Gastroesophageal sphincter (tissue), 4 donors: ENCODE data around the gene PAFAH2. TPM values are rescaled to one million over a fixed set of nuclear protein-coding genes. Genes with fewer than 3 reads are reported as not detected.

Source experiments
- ATAC-seq: fragments of 150-250 bp; one replicate; pipeline ENCODE4 v1.9.1; 2016; ENCODE audit warnings: mild to moderate bottlenecking, moderate library complexity
- H3K27ac ChIP-seq, 4 donors: fragments of 200-600 bp; sonication (generic) in 3 of 4; 1 replicate in 3 of 4; 2 replicates in 1 of 4; pipeline ENCODE4 v1.5.1; 2016 to 2019
- H3K27me3 ChIP-seq: fragments of 200-600 bp; sonication (generic); one replicate; pipeline ENCODE4 v1.5.1; 2019
- H3K36me3 ChIP-seq, 2 donors: fragments of 200-600 bp; sonication (generic); one replicate each; pipeline ENCODE4 v1.5.1; 2019; ENCODE audit warnings: control low read depth in 1 of 2
- H3K4me1 ChIP-seq, 3 donors: fragments of 200-600 bp; sonication (generic); 1 replicate in 2 of 3; 2 replicates in 1 of 3; pipeline ENCODE4 v1.5.1; 2016 to 2019; ENCODE audit warnings: control low read depth in 2 of 3
- H3K4me3 ChIP-seq, 2 donors: fragments of 200-600 bp; sonication (generic); one replicate each; pipeline ENCODE4 v1.5.1; 2019; ENCODE audit warnings: mild to moderate bottlenecking in 1 of 2, moderate library complexity in 1 of 2
- H3K9me3 ChIP-seq, 3 donors: fragments of 200-600 bp; sonication (generic); one replicate each; pipeline ENCODE4 v1.5.1; 2017 to 2019; ENCODE audit warnings: control low read depth in 2 of 3
- EP300 ChIP-seq: sonication (generic); formaldehyde crosslinking; IDR thresholded peaks from one replicate; pipeline ENCODE4 v1.6.1; 2017; ENCODE audit warnings: antibody characterized with exemption, mild to moderate bottlenecking
- POLR2A ChIP-seq, 2 donors: fragments of 450-650 bp; IDR thresholded peaks; one replicate each; pipeline ENCODE4 v1.6.1; 2017; ENCODE audit warnings: antibody characterized with exemption in 2 of 2, mild to moderate bottlenecking in 2 of 2, moderate library complexity in 1 of 2
- POLR2AphosphoS5 ChIP-seq: sonication (generic); formaldehyde crosslinking; IDR thresholded peaks from one replicate; pipeline ENCODE4 v1.6.1; 2017; ENCODE audit warnings: antibody characterized with exemption
- WGBS, 2 donors: methylation state at CpG; one replicate each; pipeline ENCODE4 v1.1.5; 2018; ENCODE audit warnings: low coverage in 1 of 2; 5-methylcytosine and 5-hydroxymethylcytosine counted together
- total RNA-seq, 4 donors: library from RNA; depleted of rRNA; stranded (reverse); fragments of >200 nt; gene quantifications; one replicate each; pipeline ENCODE4 v1.1.0, GENCODE V29; 2016
- TF ChIP-seq, protein P1 (sequence below), 4 experiments: fragments of 200-600 bp in 2 of 4; fragments of 450-650 bp in 2 of 4; sonication (generic) in 1 of 4; IDR thresholded peaks; one replicate each; pipeline ENCODE4 v1.5.1; 2017 to 2019; ENCODE audit warnings: antibody characterized with exemption in 4 of 4, mild to moderate bottlenecking in 2 of 4, moderate library complexity in 2 of 4

Gene PAFAH2
- total RNA-seq, 4 donors from 2014 or later = 6.6 to 12.2 (median 8.5) TPM

DNA sequence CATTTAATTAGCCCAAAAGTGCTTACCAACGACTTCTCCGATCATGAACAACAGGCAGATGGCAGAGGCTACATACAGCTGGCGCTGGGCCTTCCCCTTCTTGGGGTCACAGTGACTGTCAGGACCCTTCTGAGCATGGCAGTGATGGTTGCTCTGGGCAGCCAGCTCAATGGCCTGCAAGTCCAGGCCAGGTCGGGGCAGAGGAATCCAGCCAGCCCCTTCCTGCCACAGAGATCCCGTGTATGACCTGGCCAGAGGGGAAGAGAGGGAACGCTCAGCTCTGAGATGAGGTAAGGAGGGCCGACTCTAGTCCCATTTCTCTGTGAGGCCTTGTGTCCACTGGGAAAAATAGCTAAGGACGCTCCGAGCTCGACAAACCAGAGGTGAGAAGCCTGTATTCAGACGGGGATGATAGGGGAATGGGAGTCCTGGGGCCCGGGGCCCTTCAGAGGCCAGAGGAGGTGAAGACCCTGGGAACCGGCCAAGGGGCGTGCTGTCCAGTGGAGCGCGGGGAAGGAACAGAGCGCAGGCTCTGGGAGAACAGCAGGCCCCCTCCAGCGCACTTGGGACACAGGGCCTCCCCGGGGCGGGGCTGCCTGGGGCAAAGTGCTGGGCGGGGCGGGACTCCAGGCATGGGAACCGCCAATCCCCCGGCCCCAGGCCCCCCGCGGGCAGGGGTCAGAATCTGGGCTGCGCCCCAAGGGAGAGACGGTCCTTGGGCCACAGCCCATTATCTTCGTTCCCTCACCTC is 47.3 kb upstream of the PAFAH2 start:
- 30 to 64% methylated on average over 3 to 9 of the region's 29 CpGs for WGBS, 2 donors
- TF ChIP-seq, protein P1, sequence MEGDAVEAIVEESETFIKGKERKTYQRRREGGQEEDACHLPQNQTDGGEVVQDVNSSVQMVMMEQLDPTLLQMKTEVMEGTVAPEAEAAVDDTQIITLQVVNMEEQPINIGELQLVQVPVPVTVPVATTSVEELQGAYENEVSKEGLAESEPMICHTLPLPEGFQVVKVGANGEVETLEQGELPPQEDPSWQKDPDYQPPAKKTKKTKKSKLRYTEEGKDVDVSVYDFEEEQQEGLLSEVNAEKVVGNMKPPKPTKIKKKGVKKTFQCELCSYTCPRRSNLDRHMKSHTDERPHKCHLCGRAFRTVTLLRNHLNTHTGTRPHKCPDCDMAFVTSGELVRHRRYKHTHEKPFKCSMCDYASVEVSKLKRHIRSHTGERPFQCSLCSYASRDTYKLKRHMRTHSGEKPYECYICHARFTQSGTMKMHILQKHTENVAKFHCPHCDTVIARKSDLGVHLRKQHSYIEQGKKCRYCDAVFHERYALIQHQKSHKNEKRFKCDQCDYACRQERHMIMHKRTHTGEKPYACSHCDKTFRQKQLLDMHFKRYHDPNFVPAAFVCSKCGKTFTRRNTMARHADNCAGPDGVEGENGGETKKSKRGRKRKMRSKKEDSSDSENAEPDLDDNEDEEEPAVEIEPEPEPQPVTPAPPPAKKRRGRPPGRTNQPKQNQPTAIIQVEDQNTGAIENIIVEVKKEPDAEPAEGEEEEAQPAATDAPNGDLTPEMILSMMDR (IDR thresholded peaks at IDR 0.05) = no peak
- no peak for TF ChIP-seq EP300
- no peak for TF ChIP-seq POLR2AphosphoS5
- no peak for TF ChIP-seq POLR2A (IDR thresholded peaks at IDR 0.05)
- Histone ChIP-seq H3K27me3 (peaks cover 97% of the 10 kb centered on the region), H3K27ac (no peak overlapping the region), H3K4me3 (peak overlapping the region in 1 of 2 donors; percentile 27), H3K36me3 (no peaks in the 10 kb centered on the region), H3K4me1 (peaks cover 0 to 15% (median 3%) of the 10 kb centered on the region in 3 donors), H3K9me3 (no peaks in the 10 kb centered on the region)
- no peak for ATAC-seq

DNA sequence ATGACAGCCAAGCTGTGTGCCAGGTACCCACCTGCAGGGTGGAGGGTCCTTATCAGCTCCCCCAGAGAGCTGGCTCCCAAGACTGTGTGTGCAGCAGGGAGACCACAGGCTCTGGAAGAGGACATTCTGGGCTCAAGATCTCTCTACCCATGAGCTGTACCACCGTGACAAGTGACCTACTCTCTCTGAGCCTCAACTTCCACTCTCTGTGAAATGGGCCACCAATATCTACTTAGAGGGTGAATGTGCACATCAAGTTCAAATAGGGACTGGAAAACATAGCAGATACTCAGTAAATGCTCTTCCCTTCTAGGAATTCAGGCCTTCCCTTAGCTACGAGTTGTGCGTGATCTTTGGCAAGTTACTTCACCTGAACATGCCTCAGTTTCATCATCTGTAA is 46.6 kb upstream of the PAFAH2 start:
- 83 to 87% methylated on average over 2 to 3 of the region's 3 CpGs for WGBS, 2 donors
- Histone ChIP-seq H3K4me1 (peaks cover 0 to 15% (median 3%) of the 10 kb centered on the region in 3 donors), H3K36me3 (no peaks in the 10 kb centered on the region), H3K4me3 (no peak overlapping the region), H3K9me3 (no peaks in the 10 kb centered on the region), H3K27me3 (peaks cover 98% of the 10 kb centered on the region), H3K27ac (no peak overlapping the region)
- ATAC-seq = no peak
- TF ChIP-seq POLR2AphosphoS5 = no peak
- TF ChIP-seq, protein P1 (IDR thresholded peaks at IDR 0.05) = no peak
- TF ChIP-seq POLR2A (IDR thresholded peaks at IDR 0.05) = no peak
- TF ChIP-seq EP300 = no peak

DNA sequence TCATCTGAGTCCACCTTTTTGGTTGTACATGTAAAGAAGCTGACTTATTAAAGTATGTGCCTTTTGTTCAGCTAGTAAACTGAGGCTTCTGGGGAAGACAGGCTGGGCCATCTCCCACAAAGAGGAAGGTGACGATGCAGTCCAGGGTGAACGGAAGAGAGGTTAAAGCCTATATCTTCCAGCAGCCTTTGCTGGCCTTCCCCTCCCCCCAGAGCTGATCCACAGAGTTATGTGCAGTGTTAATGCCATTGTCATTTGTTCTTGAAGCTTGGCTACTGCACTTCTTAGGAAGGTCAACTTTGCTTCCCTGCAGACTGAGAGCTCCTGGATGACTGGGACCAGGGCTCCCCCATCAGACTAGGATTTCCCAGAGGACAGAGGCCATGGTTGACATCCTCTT is 45.9 kb upstream of the PAFAH2 start:
- no peak for TF ChIP-seq POLR2A (IDR thresholded peaks at IDR 0.05)
- no peak for TF ChIP-seq EP300
- TF ChIP-seq POLR2AphosphoS5 = no peak
- TF ChIP-seq, protein P1 (IDR thresholded peaks at IDR 0.05) = no peak
- ATAC-seq = no peak
- WGBS, 2 donors = 77% methylated on average over 2 of the region's 2 CpGs; no CpG with 5 or more reads in 1 of the 2 donors
- H3K9me3 ChIP-seq = no peaks in the 10 kb centered on the region
- peaks cover 0 to 15% (median 3%) of the 10 kb centered on the region in 3 donors for H3K4me1 ChIP-seq
- no peak overlapping the region for H3K27ac ChIP-seq
- H3K27me3 ChIP-seq = peaks cover 92% of the 10 kb centered on the region
- no peak overlapping the region for H3K4me3 ChIP-seq
- H3K36me3 ChIP-seq = no peaks in the 10 kb centered on the region

DNA sequence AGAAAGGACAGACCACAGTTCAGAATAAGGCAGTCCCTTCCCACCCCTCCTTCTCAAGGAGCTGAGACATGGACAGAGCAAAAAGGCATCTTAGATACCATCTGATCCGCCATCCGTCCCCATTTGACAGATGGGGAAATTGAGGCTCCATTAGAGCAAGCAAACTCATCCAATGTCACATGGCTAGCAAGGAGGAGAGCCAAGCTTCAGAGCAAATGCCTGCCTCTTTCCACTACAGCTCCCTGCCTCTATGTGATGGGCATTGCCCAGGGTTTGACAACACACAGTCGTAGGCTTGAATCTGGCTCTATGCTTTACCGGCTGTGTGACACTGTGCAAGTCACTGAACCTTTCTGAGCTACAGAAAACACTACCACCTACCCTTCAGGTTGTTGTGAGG is 44.1 kb upstream of the PAFAH2 start:
- peaks cover 74% of the 10 kb centered on the region for H3K27me3 ChIP-seq
- H3K36me3 ChIP-seq = no peaks in the 10 kb centered on the region
- H3K9me3 ChIP-seq = no peaks in the 10 kb centered on the region
- ATAC-seq = no peak
- peaks cover 0 to 15% (median 3%) of the 10 kb centered on the region in 3 donors for H3K4me1 ChIP-seq
- 56 to 73% methylated on average over 4 of the region's 4 CpGs for WGBS, 2 donors
- no peak overlapping the region for H3K4me3 ChIP-seq
- no peak overlapping the region for H3K27ac ChIP-seq
- TF ChIP-seq POLR2A (IDR thresholded peaks at IDR 0.05) = no peak
- TF ChIP-seq EP300 = no peak
- TF ChIP-seq, protein P1 (IDR thresholded peaks at IDR 0.05) = no peak
- no peak for TF ChIP-seq POLR2AphosphoS5

DNA sequence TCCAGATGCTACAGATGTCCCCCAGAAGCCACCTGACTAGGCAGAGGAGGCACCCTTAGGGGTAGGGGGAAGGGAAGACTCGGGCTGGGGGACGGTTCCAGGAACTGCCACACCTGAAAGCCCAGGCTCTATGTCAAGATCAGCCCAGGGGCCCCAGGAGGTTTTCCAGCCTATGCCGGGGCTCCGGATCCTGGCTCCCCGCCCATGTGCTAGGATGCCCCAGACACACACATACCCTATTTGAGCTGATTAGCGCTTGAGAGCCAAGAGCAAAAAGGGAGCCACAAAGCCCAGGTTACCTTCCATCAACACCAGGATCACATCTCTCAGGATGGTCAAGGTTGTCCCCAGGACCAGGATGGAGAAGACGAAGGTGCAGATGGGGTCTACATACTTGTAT is 43.5 kb upstream of the PAFAH2 start:
- no peaks in the 10 kb centered on the region for H3K9me3 ChIP-seq
- no peak overlapping the region for H3K27ac ChIP-seq
- peaks cover 68% of the 10 kb centered on the region for H3K27me3 ChIP-seq
- peaks cover 0 to 15% (median 3%) of the 10 kb centered on the region in 3 donors for H3K4me1 ChIP-seq
- 93% methylated on average over 2 of the region's 7 CpGs; no CpG with 5 or more reads in 1 of the 2 donors for WGBS, 2 donors
- H3K4me3 ChIP-seq = no peak overlapping the region
- TF ChIP-seq EP300 (no peak), POLR2A (IDR thresholded peaks at IDR 0.05) (no peak), POLR2AphosphoS5 (no peak)
- TF ChIP-seq, protein P1 (IDR thresholded peaks at IDR 0.05) = no peak
- H3K36me3 ChIP-seq = no peaks in the 10 kb centered on the region
- no peak for ATAC-seq
